Adipose tissue (tissue), 3 donors: ENCODE measurements around the gene MAP3K3. TPM values are rescaled to one million over a fixed set of nuclear protein-coding genes. Genes with fewer than 3 reads are reported as not detected.

Experiments used
- H3K27ac ChIP-seq: one replicate; pipeline ENCODE4 v1.5.1; 2013; ENCODE audit warnings: low read depth, low read length
- WGBS, 3 donors: extraction: QIAGEN DNeasy Blood & Tissue Kit; methylation state at CpG; one replicate each; pipeline ENCODE4 v1.1.7; 2013; 5-methylcytosine and 5-hydroxymethylcytosine counted together
- polyA plus RNA-seq, 3 donors: library from polyadenylated mRNA; stranded (reverse); fragments of 200-250 nt; gene quantifications; one replicate each; pipeline ENCODE4 v1.2.3, GENCODE V29; 2013
- donor health status: healthy with polysubstance abuse.
- donor health status: Bipolar disorder and iron deficiency.
- donor health status: healthy.

MAP3K3 gene
- polyA plus RNA-seq: 10 to 100 TPM in 2 of 3 donors, 1 to 10 TPM in 1; 9.7 to 34.4 (median 22.7) TPM

- 0 to 1% (median 1%) methylated on average over 69 to 75 of the region's 75 CpGs for WGBS, 3 donors
- H3K27ac ChIP-seq: peak within 1 kb of the TSS; percentile 77
These were observed at the start of gene MAP3K3 for GRCh38 chr17:63621684-63622573. TSS of gene MAP3K3 (plus strand) at chr17:63622417. CDS start at chr17:63622760, 343 bp downstream.

- WGBS, 3 donors: 81 to 89% (median 84%) methylated on average over 5 of the region's 5 CpGs
These were observed 48.6 kb upstream of the MAP3K3 start for GRCh38 chr17:63573634-63574033.

GRCh38 chr17:63578027-63578768 is 44.0 kb upstream of the MAP3K3 start:
- 79 to 92% (median 91%) methylated on average over 7 of the region's 7 CpGs for WGBS, 3 donors
- no peak overlapping the region for H3K27ac ChIP-seq

More at GRCh38 chr17:63573634-63574033, 48.6 kb upstream of the MAP3K3 start:
- no peak overlapping the region for H3K27ac ChIP-seq

GRCh38 chr17:63578769-63579111 is 43.5 kb upstream of the MAP3K3 start:
- 55 to 87% (median 82%) methylated on average over 5 of the region's 5 CpGs for WGBS, 3 donors
- H3K27ac ChIP-seq: no peak overlapping the region

GRCh38 chr17:63579633-63580032 is 42.6 kb upstream of the MAP3K3 start:
- H3K27ac ChIP-seq: no peak overlapping the region
- WGBS, 3 donors: 50 to 73% (median 70%) methylated on average over 11 of the region's 11 CpGs

GRCh38 chr17:63587770-63588169 is 34.4 kb upstream of the MAP3K3 start:
- WGBS, 3 donors: 95 to 98% (median 95%) methylated on average over 5 of the region's 5 CpGs
- no peak overlapping the region for H3K27ac ChIP-seq

- H3K27ac ChIP-seq: no peak overlapping the region
- WGBS, 3 donors: 88 to 93% (median 91%) methylated on average over 11 of the region's 11 CpGs
These were observed 33.4 kb upstream of the MAP3K3 start for GRCh38 chr17:63588797-63589196.

- no peak overlapping the region for H3K27ac ChIP-seq
- 89 to 98% (median 95%) methylated on average over 1 of the region's 1 CpG for WGBS, 3 donors
These were observed 32.6 kb upstream of the MAP3K3 start for GRCh38 chr17:63589646-63590045.

GRCh38 chr17:63592797-63593196 is 29.4 kb upstream of the MAP3K3 start:
- no peak overlapping the region for H3K27ac ChIP-seq
- WGBS, 3 donors: 72 to 87% (median 82%) methylated on average over 3 of the region's 3 CpGs

GRCh38 chr17:63595132-63595531 is 27.1 kb upstream of the MAP3K3 start:
- WGBS, 3 donors: 96 to 98% (median 97%) methylated on average over 3 of the region's 3 CpGs

GRCh38 chr17:63596856-63597586 is 25.2 kb upstream of the MAP3K3 start:
- WGBS, 3 donors: 55 to 63% (median 55%) methylated on average over 6 of the region's 6 CpGs
- H3K27ac ChIP-seq: no peak overlapping the region

More at GRCh38 chr17:63595132-63595531, 27.1 kb upstream of the MAP3K3 start:
- H3K27ac ChIP-seq: no peak overlapping the region

- H3K27ac ChIP-seq: no peak overlapping the region
- 86 to 88% (median 87%) methylated on average over 2 of the region's 2 CpGs for WGBS, 3 donors
These were observed 23.9 kb upstream of the MAP3K3 start for GRCh38 chr17:63598281-63598680.

- no peak within 1 kb of the TSS for H3K27ac ChIP-seq
- 0 to 1% (median 1%) methylated on average over 50 to 61 of the region's 61 CpGs for WGBS, 3 donors
These were observed 21.4 kb upstream of the MAP3K3 start, which contains the start of gene TACO1 for GRCh38 chr17:63600569-63601438. TSS of gene TACO1 (plus strand) at chr17:63600895. CDS start at chr17:63601084, 189 bp downstream.

- H3K27ac ChIP-seq: no peak overlapping the region
- 39 to 56% (median 52%) methylated on average over 9 of the region's 9 CpGs for WGBS, 3 donors
These were observed 20.5 kb upstream of the MAP3K3 start for GRCh38 chr17:63601439-63602371.

- no peak overlapping the region for H3K27ac ChIP-seq
- WGBS, 3 donors: 80 to 90% (median 82%) methylated on average over 6 of the region's 6 CpGs
These were observed 12.2 kb upstream of the MAP3K3 start for GRCh38 chr17:63609816-63610573.

- 93 to 96% (median 94%) methylated on average over 10 of the region's 10 CpGs for WGBS, 3 donors
These were observed 11.4 kb upstream of the MAP3K3 start for GRCh38 chr17:63610854-63611253.

More at GRCh38 chr17:63610854-63611253, 11.4 kb upstream of the MAP3K3 start:
- no peak overlapping the region for H3K27ac ChIP-seq
